Astrocyte (in vitro differentiated cells and primary cell): ENCODE data around the gene PUM2. TPM values are rescaled to one million over a fixed set of nuclear protein-coding genes. Genes with fewer than 3 reads are reported as not detected.
"Not testable (repeated sequence)": the region's sequence is repeated elsewhere in the genome, so short reads cannot be mapped to it uniquely, and the experiment has no call there.

Experiments
- DNase-seq: peaks from one replicate; pipeline ENCODE4 v3.0.0-alpha.2; 2010; ENCODE audit warnings: low read depth
- FAIRE-seq: peaks from 2 replicates; lab custom pipeline; 2011; peaks lifted over from hg19 to GRCh38; lab: Jason Lieb, UNC
- H2AFZ ChIP-seq: 2 replicates; pipeline ENCODE4 v1.6.0; 2012; ENCODE audit warnings: low read depth, low read length, inconsistent platforms
- H3K27ac ChIP-seq: 2 replicates; pipeline ENCODE4 v1.5.1; 2011; ENCODE audit warnings: low read depth, low read length, inconsistent platforms
- H3K27me3 ChIP-seq: 2 replicates; pipeline ENCODE4 v1.6.0; 2011; ENCODE audit warnings: low read length, inconsistent platforms; ENCODE audit not compliant: insufficient read depth
- H3K36me3 ChIP-seq: 2 replicates; pipeline ENCODE4 v1.5.1; 2011; ENCODE audit warnings: low read length, inconsistent platforms; ENCODE audit not compliant: insufficient read depth
- H3K4me1 ChIP-seq: 2 replicates; pipeline ENCODE4 v1.5.1; 2011; ENCODE audit warnings: low read length, inconsistent platforms; ENCODE audit not compliant: insufficient read depth
- H3K4me2 ChIP-seq: 2 replicates; pipeline ENCODE4 v1.6.0; 2012; ENCODE audit warnings: low read length, inconsistent platforms
- H3K4me3 ChIP-seq: 2 replicates; pipeline ENCODE4 v1.5.1; 2011; ENCODE audit warnings: low read depth, mild to moderate bottlenecking, low read length, inconsistent platforms; ENCODE audit not compliant: insufficient read depth
- H3K79me2 ChIP-seq: 2 replicates; pipeline ENCODE4 v1.6.0; 2012; ENCODE audit warnings: mild to moderate bottlenecking, low read length, inconsistent platforms; ENCODE audit not compliant: insufficient read depth
- H3K9ac ChIP-seq: 2 replicates; pipeline ENCODE4 v1.6.0; 2012; ENCODE audit warnings: mild to moderate bottlenecking, low read length, inconsistent platforms
- H3K9me3 ChIP-seq: 2 replicates; pipeline ENCODE4 v1.5.1; 2012; ENCODE audit warnings: low read depth, mild to moderate bottlenecking, low read length, inconsistent platforms; ENCODE audit not compliant: insufficient read depth
- H4K20me1 ChIP-seq: 2 replicates; pipeline ENCODE4 v1.6.0; 2012; ENCODE audit warnings: low read length, inconsistent platforms; ENCODE audit not compliant: insufficient read depth
- H3K27ac Mint-ChIP-seq: one replicate; pipeline ENCODE4 v1.8.0; 2021; ENCODE audit warnings: mild to moderate bottlenecking, mixed read lengths; ENCODE audit not compliant: unreplicated experiment
- H3K27me3 Mint-ChIP-seq: one replicate; pipeline ENCODE4 v1.8.0; 2021; ENCODE audit warnings: low read depth, mixed read lengths; ENCODE audit not compliant: unreplicated experiment
- H3K36me3 Mint-ChIP-seq: one replicate; pipeline ENCODE4 v1.8.0; 2021; ENCODE audit warnings: low read depth, mixed read lengths; ENCODE audit not compliant: unreplicated experiment
- H3K4me1 Mint-ChIP-seq: one replicate; pipeline ENCODE4 v1.8.0; 2021; ENCODE audit warnings: low read depth, mixed read lengths; ENCODE audit not compliant: unreplicated experiment
- H3K4me3 Mint-ChIP-seq: one replicate; pipeline ENCODE4 v1.8.0; 2021; ENCODE audit warnings: mild to moderate bottlenecking, moderate library complexity, mixed read lengths; ENCODE audit not compliant: unreplicated experiment
- H3K9me3 Mint-ChIP-seq: one replicate; pipeline ENCODE4 v1.8.0; 2021; ENCODE audit warnings: mild to moderate bottlenecking, mixed read lengths; ENCODE audit not compliant: unreplicated experiment
- EZH2 ChIP-seq: IDR thresholded peaks from 2 replicates; pipeline ENCODE4 v1.6.1; 2012; ENCODE audit warnings: mild to moderate bottlenecking, low read length, inconsistent platforms; ENCODE audit not compliant: insufficient read depth
- total RNA-seq: library from RNA; stranded (reverse); gene quantifications from 2 replicates; pipeline ENCODE4 v1.2.1, GENCODE V29; 2021
- TF ChIP-seq, protein P1 (sequence below): IDR thresholded peaks from 2 replicates; pipeline ENCODE4 v1.5.1; 2011; ENCODE audit warnings: low read depth, mild to moderate bottlenecking, inconsistent platforms, low read length, moderate library complexity; ENCODE audit not compliant: insufficient read depth

Gene PUM2
- total RNA-seq, 1 donor from 2014 or later, result 69.4 TPM

- no peaks in the 10 kb centered on the region for H4K20me1 ChIP-seq
- Mint-ChIP-seq H3K9me3 (peaks cover 2% of the 10 kb centered on the region), H3K27me3 (peaks cover 5% of the 10 kb centered on the region), H3K4me1 (peaks cover 15% of the 10 kb centered on the region), H3K27ac (no peak overlapping the region), H3K36me3 (no peaks in the 10 kb centered on the region), H3K4me3 (peak overlapping the region; percentile 7)
- no peak overlapping the region for H3K4me2 ChIP-seq
- H3K4me1 ChIP-seq, result peaks cover 7% of the 10 kb centered on the region
- no peaks in the 10 kb centered on the region for H3K27me3 ChIP-seq
- H3K36me3 ChIP-seq, result no peaks in the 10 kb centered on the region
- H2AFZ ChIP-seq, result no peak overlapping the region
- no peak overlapping the region for H3K4me3 ChIP-seq
- H3K9ac ChIP-seq, result no peak overlapping the region
- H3K79me2 ChIP-seq, result no peaks in the 10 kb centered on the region
- FAIRE-seq, result no peak
- TF ChIP-seq, protein P1, sequence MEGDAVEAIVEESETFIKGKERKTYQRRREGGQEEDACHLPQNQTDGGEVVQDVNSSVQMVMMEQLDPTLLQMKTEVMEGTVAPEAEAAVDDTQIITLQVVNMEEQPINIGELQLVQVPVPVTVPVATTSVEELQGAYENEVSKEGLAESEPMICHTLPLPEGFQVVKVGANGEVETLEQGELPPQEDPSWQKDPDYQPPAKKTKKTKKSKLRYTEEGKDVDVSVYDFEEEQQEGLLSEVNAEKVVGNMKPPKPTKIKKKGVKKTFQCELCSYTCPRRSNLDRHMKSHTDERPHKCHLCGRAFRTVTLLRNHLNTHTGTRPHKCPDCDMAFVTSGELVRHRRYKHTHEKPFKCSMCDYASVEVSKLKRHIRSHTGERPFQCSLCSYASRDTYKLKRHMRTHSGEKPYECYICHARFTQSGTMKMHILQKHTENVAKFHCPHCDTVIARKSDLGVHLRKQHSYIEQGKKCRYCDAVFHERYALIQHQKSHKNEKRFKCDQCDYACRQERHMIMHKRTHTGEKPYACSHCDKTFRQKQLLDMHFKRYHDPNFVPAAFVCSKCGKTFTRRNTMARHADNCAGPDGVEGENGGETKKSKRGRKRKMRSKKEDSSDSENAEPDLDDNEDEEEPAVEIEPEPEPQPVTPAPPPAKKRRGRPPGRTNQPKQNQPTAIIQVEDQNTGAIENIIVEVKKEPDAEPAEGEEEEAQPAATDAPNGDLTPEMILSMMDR, result no peak
- no peak for TF ChIP-seq EZH2
- no peak overlapping the region for H3K27ac ChIP-seq
- no peak for DNase-seq
- H3K9me3 ChIP-seq, result no peaks in the 10 kb centered on the region
Measured at GRCh38 chr2:20369366-20369765, 18.7 kb upstream of the PUM2 start.

GRCh38 chr2:20368706-20369105 is 18.1 kb upstream of the PUM2 start:
- Histone ChIP-seq H3K79me2 (no peaks in the 10 kb centered on the region), H3K4me3 (no peak overlapping the region), H2AFZ (no peak overlapping the region), H3K27ac (no peak overlapping the region), H4K20me1 (no peaks in the 10 kb centered on the region), H3K4me2 (no peak overlapping the region), H3K27me3 (no peaks in the 10 kb centered on the region), H3K36me3 (no peaks in the 10 kb centered on the region), H3K4me1 (peaks cover 7% of the 10 kb centered on the region), H3K9me3 (no peaks in the 10 kb centered on the region), H3K9ac (no peak overlapping the region)
- peaks cover 2% of the 10 kb centered on the region for H3K9me3 Mint-ChIP-seq
- peaks cover 5% of the 10 kb centered on the region for H3K27me3 Mint-ChIP-seq
- TF ChIP-seq, protein P1, result no peak
- no peak for TF ChIP-seq EZH2
- H3K27ac Mint-ChIP-seq, result no peak overlapping the region
- H3K4me3 Mint-ChIP-seq, result no peak overlapping the region
- no peaks in the 10 kb centered on the region for H3K36me3 Mint-ChIP-seq
- peaks cover 15% of the 10 kb centered on the region for H3K4me1 Mint-ChIP-seq
- DNase-seq (no peak), FAIRE-seq (no peak)

DNA sequence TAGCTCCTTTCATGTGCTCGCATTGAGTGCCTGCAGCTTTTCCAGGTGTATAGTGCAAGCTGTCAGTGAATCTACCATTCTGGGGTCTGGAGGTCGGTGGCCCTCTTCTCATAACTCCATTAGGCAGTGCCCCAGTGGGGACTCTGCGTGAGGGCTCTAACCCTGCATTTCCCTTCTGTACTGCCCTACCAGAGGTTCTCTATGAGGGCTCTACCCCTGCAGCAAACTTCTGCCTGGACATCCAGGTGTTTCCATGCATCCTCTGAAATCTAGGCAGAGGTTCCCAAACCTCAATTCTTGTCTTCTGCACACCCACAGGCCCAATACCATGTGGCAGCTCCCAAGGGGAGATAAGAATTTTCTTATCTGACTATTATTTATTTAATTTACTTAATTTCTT is 17.3 kb upstream of the PUM2 start:
- not testable (repeated sequence) for H3K27me3 Mint-ChIP-seq, H4K20me1 ChIP-seq, H3K79me2 ChIP-seq, H3K9me3 Mint-ChIP-seq, H3K27ac Mint-ChIP-seq, H2AFZ ChIP-seq, H3K36me3 ChIP-seq, H3K9me3 ChIP-seq, H3K4me3 Mint-ChIP-seq, H3K4me3 ChIP-seq, H3K4me2 ChIP-seq, H3K27me3 ChIP-seq, H3K36me3 Mint-ChIP-seq, FAIRE-seq, H3K27ac ChIP-seq, DNase-seq, H3K4me1 ChIP-seq, H3K9ac ChIP-seq
- H3K4me1 Mint-ChIP-seq, result peaks cover 15% of the 10 kb centered on the region
